HepG2 (cell line): Measurements from ENCODE around the gene OR6S1. TPM values are rescaled to one million over a fixed set of nuclear protein-coding genes. Genes with fewer than 3 reads are reported as not detected.

ENCODE experiments used
- HOXD1 ChIP-seq: sonication (generic); formaldehyde crosslinking; IDR thresholded peaks from 2 replicates; pipeline ENCODE4 v1.5.0; 2020; ENCODE audit warnings: missing genetic modification reagents
- MED13 ChIP-seq: sonication (generic); formaldehyde crosslinking; IDR thresholded peaks from 2 replicates; pipeline ENCODE4 v1.5.0; 2020; ENCODE audit warnings: missing genetic modification reagents
- MEIS1 ChIP-seq: sonication (generic); formaldehyde crosslinking; IDR thresholded peaks from 2 replicates; pipeline ENCODE4 v1.9.0; 2021; ENCODE audit warnings: mild to moderate bottlenecking, missing genetic modification reagents, moderate library complexity, borderline replicate concordance
- NCOA1 ChIP-seq: sonication (generic); formaldehyde crosslinking; IDR thresholded peaks from 2 replicates; pipeline ENCODE4 v1.9.0; 2021; ENCODE audit warnings: missing genetic modification reagents
- SAP130 ChIP-seq: IDR thresholded peaks from 2 replicates; pipeline ENCODE4 v1.6.1; 2016; ENCODE audit warnings: low read depth
- SMAD1 ChIP-seq: sonication (generic); formaldehyde crosslinking; IDR thresholded peaks from 2 replicates; pipeline ENCODE4 v1.4.0; 2020; ENCODE audit warnings: missing genetic modification reagents, low read depth, mild to moderate bottlenecking, borderline replicate concordance
- SMAD9 ChIP-seq: sonication (generic); formaldehyde crosslinking; IDR thresholded peaks from 2 replicates; pipeline ENCODE4 v1.5.1; 2020; ENCODE audit warnings: mild to moderate bottlenecking, missing genetic modification reagents
- SP2 ChIP-seq: sonication (generic); formaldehyde crosslinking; IDR thresholded peaks from 2 replicates; pipeline ENCODE4 v1.5.1; 2020; ENCODE audit warnings: mild to moderate bottlenecking, missing genetic modification reagents
- ZNF501 ChIP-seq: sonication (generic); formaldehyde crosslinking; IDR thresholded peaks from 2 replicates; pipeline ENCODE4 v1.5.1; 2020; ENCODE audit warnings: mild to moderate bottlenecking, moderate library complexity, missing genetic modification reagents
- ZNF557 ChIP-seq: sonication (generic); formaldehyde crosslinking; IDR thresholded peaks from 2 replicates; pipeline ENCODE4 v1.4.0; 2020; ENCODE audit warnings: missing genetic modification reagents
- ZNF652 ChIP-seq: IDR thresholded peaks from 2 replicates; pipeline ENCODE4 v1.6.1; 2016; ENCODE audit warnings: low read depth, borderline replicate concordance
- ZSCAN31 ChIP-seq: sonication (generic); formaldehyde crosslinking; IDR thresholded peaks from 2 replicates; pipeline ENCODE4 v1.5.0; 2020; ENCODE audit warnings: low read depth, mild to moderate bottlenecking, missing genetic modification reagents
- polyA plus RNA-seq, 8 experiments: library from polyadenylated mRNA; depleted of rRNA in 3 of 8; stranded (reverse) in 7 of 8; unstranded in 1 of 8; fragments of >200 nt; fragmentation: Illumina TruSeq in 4 of 8; extraction: Trizol in 4 of 8; gene quantifications; 2 replicates each; pipeline versions ENCODE4 v1.2.1 to v1.2.3, GENCODE V29; 2011 to 2016; ENCODE audit warnings: low read depth in 4 of 8, missing spikeins in 1 of 8, mixed read lengths in 1 of 8; ENCODE audit not compliant: insufficient read depth in 1 of 8
- total RNA-seq, 5 experiments: library from RNA; depleted of rRNA; stranded (reverse); fragments of >200 nt; fragmentation: Illumina TruSeq; extraction: Trizol; gene quantifications; 2 replicates each; pipeline ENCODE4 v1.2.3, GENCODE V29; 2016; ENCODE audit warnings: low read depth in 1 of 5
- TF ChIP-seq, protein P1 (sequence below): IDR thresholded peaks from 2 replicates; pipeline ENCODE4 v1.6.1; 2016; ENCODE audit warnings: low read depth, borderline replicate concordance
- TF ChIP-seq, protein P2 (sequence below): sonication (generic); formaldehyde crosslinking; IDR thresholded peaks from one replicate; pipeline ENCODE4 v1.5.1; 2020; ENCODE audit warnings: mild to moderate bottlenecking, missing genetic modification reagents; ENCODE audit errors: not compliant biosample characterization
- TF ChIP-seq, protein P3 (sequence below): sonication (generic); formaldehyde crosslinking; IDR thresholded peaks from 2 replicates; pipeline ENCODE4 v1.4.0; 2020; ENCODE audit warnings: mild to moderate bottlenecking, missing genetic modification reagents
- TF ChIP-seq, protein P4 (sequence below): sonication (generic); formaldehyde crosslinking; IDR thresholded peaks from 2 replicates; pipeline ENCODE4 v1.4.0; 2020; ENCODE audit warnings: low read depth, mild to moderate bottlenecking, missing genetic modification reagents
- TF ChIP-seq, protein P5 (sequence below), 2 experiments: sonication (generic) in 1 of 2; formaldehyde crosslinking in 1 of 2; IDR thresholded peaks; 2 replicates each; pipeline versions ENCODE4 v1.4.0 to v1.6.1; 2018 to 2020; ENCODE audit warnings: missing genetic modification reagents in 2 of 2, borderline replicate concordance in 1 of 2, low read depth in 1 of 2, mild to moderate bottlenecking in 1 of 2, missing biosample characterization in 1 of 2

Gene OR6S1
- total and polyA plus RNA-seq, 2 of the 13 experiments (the other 11 are each of a cell fraction or from before 2014, with no cell fraction given), result 0.09 TPM; not detected in 1

DNA sequence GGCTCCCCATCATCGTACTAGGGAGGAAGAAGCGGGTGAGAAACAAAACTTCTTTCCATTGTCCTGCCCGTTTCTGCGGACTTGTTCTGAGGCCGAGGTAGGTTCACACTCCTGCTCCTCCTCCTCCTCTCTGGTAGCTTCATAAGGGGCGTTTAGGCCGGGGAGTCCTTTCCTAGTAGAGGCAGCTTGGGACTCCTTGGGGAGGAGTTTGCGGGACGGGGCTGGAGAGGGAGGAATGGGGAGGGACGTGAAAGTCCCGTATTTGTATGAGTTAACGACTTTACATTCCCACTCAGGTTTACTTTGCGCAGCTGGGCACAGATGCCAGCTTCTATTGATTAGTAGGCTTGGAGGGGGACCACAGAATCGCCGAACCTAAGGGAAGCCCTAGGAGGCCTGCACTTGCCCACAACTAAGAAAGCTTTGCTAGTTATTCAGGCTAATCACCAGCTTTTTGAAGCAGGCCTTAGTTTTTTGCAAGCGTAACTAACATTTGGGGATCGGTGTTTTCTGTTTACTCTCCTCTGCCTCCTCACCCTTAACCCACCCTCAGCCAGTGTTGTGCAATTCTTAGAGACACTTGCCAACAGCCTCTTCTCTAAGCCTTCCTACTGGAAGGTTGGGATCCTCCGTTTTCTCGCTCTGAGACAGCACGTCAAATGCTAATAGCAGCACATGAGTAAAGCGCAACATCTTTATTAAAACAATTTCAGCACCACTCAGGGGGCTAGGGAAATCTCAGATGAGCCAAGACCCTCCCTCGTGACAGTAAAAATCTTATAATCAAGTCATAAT lies 43.4 kb upstream of the OR6S1 start (continued):
- TF ChIP-seq ZNF652 (CRISPR knock-in tag) (0 out of 2 replicates have a peak, but pooled peaks have one; percentile 33), SMAD1 (CRISPR knock-in tag) (no peak), ZNF557 (no peak), NCOA1 (CRISPR knock-in tag) (no peak), SMAD9 (CRISPR knock-in tag) (no peak), SAP130 (peak; percentile 23; the same call in 1 of the 2 replicates), HOXD1 (CRISPR knock-in tag) (no peak), MEIS1 (CRISPR knock-in tag) (no peak; the same call in 1 of the 2 replicates), ZNF501 (CRISPR knock-in tag) (no peak; the same call in 1 of the 2 replicates), SP2 (CRISPR knock-in tag) (no peak), MED13 (CRISPR knock-in tag) (no peak), ZSCAN31 (CRISPR knock-in tag) (no peak; the same call in none of the 2 replicates)
- TF ChIP-seq, protein P1, sequence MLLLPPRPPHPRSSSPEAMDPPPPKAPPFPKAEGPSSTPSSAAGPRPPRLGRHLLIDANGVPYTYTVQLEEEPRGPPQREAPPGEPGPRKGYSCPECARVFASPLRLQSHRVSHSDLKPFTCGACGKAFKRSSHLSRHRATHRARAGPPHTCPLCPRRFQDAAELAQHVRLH, result no peak
- TF ChIP-seq, protein P2, sequence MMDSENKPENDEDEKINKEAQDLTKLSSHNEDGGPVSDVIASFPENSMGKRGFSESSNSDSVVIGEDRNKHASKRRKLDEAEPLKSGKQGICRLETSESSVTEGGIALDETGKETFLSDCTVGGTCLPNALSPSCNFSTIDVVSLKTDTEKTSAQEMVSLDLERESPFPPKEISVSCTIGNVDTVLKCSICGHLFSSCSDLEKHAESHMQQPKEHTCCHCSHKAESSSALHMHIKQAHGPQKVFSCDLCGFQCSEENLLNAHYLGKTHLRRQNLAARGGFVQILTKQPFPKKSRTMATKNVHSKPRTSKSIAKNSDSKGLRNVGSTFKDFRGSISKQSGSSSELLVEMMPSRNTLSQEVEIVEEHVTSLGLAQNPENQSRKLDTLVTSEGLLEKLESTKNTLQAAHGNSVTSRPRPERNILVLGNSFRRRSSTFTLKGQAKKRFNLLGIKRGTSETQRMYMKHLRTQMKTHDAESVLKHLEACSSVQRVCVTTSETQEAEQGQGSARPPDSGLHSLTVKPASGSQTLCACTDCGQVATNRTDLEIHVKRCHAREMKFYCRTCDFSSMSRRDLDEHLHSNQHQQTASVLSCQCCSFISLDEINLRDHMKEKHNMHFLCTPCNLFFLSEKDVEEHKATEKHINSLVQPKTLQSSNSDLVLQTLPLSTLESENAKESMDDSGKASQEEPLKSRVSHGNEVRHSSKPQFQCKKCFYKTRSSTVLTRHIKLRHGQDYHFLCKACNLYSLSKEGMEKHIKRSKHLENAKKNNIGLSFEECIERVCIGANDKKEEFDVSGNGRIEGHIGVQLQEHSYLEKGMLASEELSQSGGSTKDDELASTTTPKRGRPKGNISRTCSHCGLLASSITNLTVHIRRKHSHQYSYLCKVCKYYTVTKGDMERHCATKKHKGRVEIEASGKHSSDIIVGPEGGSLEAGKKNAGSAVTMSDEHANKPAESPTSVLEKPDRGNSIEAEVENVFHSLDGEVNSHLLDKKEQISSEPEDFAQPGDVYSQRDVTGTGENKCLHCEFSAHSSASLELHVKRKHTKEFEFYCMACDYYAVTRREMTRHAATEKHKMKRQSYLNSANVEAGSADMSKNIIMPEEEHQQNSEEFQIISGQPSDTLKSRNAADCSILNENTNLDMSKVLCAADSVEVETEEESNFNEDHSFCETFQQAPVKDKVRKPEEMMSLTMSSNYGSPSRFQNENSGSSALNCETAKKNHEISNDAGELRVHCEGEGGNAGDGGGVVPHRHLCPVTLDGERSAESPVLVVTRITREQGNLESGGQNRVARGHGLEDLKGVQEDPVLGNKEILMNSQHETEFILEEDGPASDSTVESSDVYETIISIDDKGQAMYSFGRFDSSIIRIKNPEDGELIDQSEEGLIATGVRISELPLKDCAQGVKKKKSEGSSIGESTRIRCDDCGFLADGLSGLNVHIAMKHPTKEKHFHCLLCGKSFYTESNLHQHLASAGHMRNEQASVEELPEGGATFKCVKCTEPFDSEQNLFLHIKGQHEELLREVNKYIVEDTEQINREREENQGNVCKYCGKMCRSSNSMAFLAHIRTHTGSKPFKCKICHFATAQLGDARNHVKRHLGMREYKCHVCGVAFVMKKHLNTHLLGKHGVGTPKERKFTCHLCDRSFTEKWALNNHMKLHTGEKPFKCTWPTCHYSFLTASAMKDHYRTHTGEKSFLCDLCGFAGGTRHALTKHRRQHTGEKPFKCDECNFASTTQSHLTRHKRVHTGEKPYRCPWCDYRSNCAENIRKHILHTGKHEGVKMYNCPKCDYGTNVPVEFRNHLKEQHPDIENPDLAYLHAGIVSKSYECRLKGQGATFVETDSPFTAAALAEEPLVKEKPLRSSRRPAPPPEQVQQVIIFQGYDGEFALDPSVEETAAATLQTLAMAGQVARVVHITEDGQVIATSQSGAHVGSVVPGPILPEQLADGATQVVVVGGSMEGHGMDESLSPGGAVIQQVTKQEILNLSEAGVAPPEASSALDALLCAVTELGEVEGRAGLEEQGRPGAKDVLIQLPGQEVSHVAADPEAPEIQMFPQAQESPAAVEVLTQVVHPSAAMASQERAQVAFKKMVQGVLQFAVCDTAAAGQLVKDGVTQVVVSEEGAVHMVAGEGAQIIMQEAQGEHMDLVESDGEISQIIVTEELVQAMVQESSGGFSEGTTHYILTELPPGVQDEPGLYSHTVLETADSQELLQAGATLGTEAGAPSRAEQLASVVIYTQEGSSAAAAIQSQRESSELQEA, result no peak
- TF ChIP-seq, protein P3, sequence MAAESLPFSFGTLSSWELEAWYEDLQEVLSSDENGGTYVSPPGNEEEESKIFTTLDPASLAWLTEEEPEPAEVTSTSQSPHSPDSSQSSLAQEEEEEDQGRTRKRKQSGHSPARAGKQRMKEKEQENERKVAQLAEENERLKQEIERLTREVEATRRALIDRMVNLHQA (CRISPR knock-in tag), result no peak
- TF ChIP-seq, protein P4, sequence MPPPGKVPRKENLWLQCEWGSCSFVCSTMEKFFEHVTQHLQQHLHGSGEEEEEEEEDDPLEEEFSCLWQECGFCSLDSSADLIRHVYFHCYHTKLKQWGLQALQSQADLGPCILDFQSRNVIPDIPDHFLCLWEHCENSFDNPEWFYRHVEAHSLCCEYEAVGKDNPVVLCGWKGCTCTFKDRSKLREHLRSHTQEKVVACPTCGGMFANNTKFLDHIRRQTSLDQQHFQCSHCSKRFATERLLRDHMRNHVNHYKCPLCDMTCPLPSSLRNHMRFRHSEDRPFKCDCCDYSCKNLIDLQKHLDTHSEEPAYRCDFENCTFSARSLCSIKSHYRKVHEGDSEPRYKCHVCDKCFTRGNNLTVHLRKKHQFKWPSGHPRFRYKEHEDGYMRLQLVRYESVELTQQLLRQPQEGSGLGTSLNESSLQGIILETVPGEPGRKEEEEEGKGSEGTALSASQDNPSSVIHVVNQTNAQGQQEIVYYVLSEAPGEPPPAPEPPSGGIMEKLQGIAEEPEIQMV, result no peak
- TF ChIP-seq, protein P5, sequence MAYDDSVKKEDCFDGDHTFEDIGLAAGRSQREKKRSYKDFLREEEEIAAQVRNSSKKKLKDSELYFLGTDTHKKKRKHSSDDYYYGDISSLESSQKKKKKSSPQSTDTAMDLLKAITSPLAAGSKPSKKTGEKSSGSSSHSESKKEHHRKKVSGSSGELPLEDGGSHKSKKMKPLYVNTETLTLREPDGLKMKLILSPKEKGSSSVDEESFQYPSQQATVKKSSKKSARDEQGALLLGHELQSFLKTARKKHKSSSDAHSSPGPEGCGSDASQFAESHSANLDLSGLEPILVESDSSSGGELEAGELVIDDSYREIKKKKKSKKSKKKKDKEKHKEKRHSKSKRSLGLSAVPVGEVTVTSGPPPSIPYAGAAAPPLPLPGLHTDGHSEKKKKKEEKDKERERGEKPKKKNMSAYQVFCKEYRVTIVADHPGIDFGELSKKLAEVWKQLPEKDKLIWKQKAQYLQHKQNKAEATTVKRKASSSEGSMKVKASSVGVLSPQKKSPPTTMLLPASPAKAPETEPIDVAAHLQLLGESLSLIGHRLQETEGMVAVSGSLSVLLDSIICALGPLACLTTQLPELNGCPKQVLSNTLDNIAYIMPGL (CRISPR knock-in tag; IDR thresholded peaks at IDR 0.05; ENCODE audit: borderline replicate concordance in 1 of 2, low read depth in 1 of 2), result no peak
